SK-N-SH (cell line): ENCODE data around the gene GABARAPL2. TPM values are rescaled to one million over a fixed set of nuclear protein-coding genes. Genes with fewer than 3 reads are reported as not detected.

ENCODE experiments used
- CTCF ChIA-PET: fragments of 300-600, 350-600 bp; formaldehyde crosslinking; extraction: SDS; loops from one replicate; lab custom pipeline; 2021; lab: Yijun Ruan, JAX
- POLR2A ChIA-PET: fragments of 350-600 bp; sonication (Branson Sonifier 250); formaldehyde crosslinking; extraction: SDS; loops from one replicate; lab custom pipeline; 2020; ENCODE audit warnings: antibody characterized with exemption, inconsistent platforms; lab: Yijun Ruan, JAX
- DNase-seq: peaks from one replicate; pipeline ENCODE4 v3.0.0; 2012
- H2AFZ ChIP-seq: fragments of 200-600 bp; sonication (generic); 2 replicates; pipeline ENCODE4 v1.8.1; 2016; ENCODE audit warnings: antibody characterized with exemption, mild to moderate bottlenecking, low read depth
- H3F3A ChIP-seq: fragments of 200-600 bp; sonication (generic); replicated peaks from 2 replicates; pipeline ENCODE3; 2016; ENCODE audit warnings: antibody characterized with exemption, mild to moderate bottlenecking; ENCODE audit not compliant: insufficient read depth
- H3K27ac ChIP-seq, 2 experiments: fragments of 200-500 bp in 1 of 2; fragments of 200-600 bp in 1 of 2; sonication (Bioruptor generic) in 1 of 2; sonication (generic), shearing (Covaris generic) in 1 of 2; 2 replicates each; pipeline versions ENCODE4 v1.5.1 to v1.6.1; 2014 to 2016; ENCODE audit warnings: low read depth in 2 of 2, inconsistent platforms in 1 of 2, low read length in 1 of 2, mild to moderate bottlenecking in 1 of 2, mixed read lengths in 1 of 2
- H3K27me3 ChIP-seq: fragments of 200-600 bp; sonication (generic), shearing (Covaris generic); 2 replicates; pipeline ENCODE4 v1.6.1; 2016; ENCODE audit warnings: mixed run types; ENCODE audit not compliant: insufficient read depth
- H3K36me3 ChIP-seq, 2 experiments: fragments of 200-500 bp in 1 of 2; fragments of 200-600 bp in 1 of 2; sonication (Bioruptor generic) in 1 of 2; sonication (generic) in 1 of 2; replicated peaks in 1 of 2; 2 replicates each; pipeline versions ENCODE3 to v1.5.1; 2014 to 2016; ENCODE audit warnings: low read length in 1 of 2, mild to moderate bottlenecking in 1 of 2; ENCODE audit not compliant: insufficient read depth in 2 of 2, control insufficient read depth in 1 of 2
- H3K4me1 ChIP-seq, 2 experiments: fragments of 200-500 bp in 1 of 2; fragments of 200-600 bp in 1 of 2; sonication (Bioruptor generic) in 1 of 2; sonication (generic), shearing (Covaris generic) in 1 of 2; 2 replicates each; pipeline versions ENCODE4 v1.5.1 to v1.6.1; 2014 to 2016; ENCODE audit warnings: low read depth in 1 of 2, low read length in 1 of 2, mixed run types in 1 of 2; ENCODE audit not compliant: insufficient read depth in 2 of 2, control insufficient read depth in 1 of 2
- H3K4me2 ChIP-seq: fragments of 200-600 bp; sonication (generic), shearing (Covaris generic); 2 replicates; pipeline ENCODE4 v1.6.1; 2017; ENCODE audit warnings: mixed run types
- H3K4me3 ChIP-seq, 2 experiments: fragments of 200-500 bp in 1 of 2; fragments of 200-600 bp in 1 of 2; sonication (Bioruptor generic) in 1 of 2; sonication (generic), shearing (Covaris generic) in 1 of 2; 2 replicates each; pipeline versions ENCODE4 v1.5.1 to v1.8.1; 2014 to 2016; ENCODE audit warnings: low read depth in 2 of 2, inconsistent platforms in 1 of 2, low read length in 1 of 2, mild to moderate bottlenecking in 1 of 2, mixed read lengths in 1 of 2, moderate library complexity in 1 of 2
- H3K79me2 ChIP-seq: fragments of 200-600 bp; sonication (generic); 2 replicates; pipeline ENCODE4 v1.8.1; 2017; ENCODE audit warnings: mild to moderate bottlenecking; ENCODE audit not compliant: insufficient read depth
- H3K9ac ChIP-seq: fragments of 200-600 bp; sonication (generic); 2 replicates; pipeline ENCODE4 v1.6.1; 2017; ENCODE audit warnings: mixed run types
- H3K9me2 ChIP-seq: fragments of 200-600 bp; sonication (generic); 2 replicates; pipeline ENCODE4 v1.6.1; 2017; ENCODE audit warnings: mixed run types
- H3K9me3 ChIP-seq: fragments of 200-600 bp; sonication (generic); 2 replicates; pipeline ENCODE4 v1.6.1; 2017; ENCODE audit warnings: mixed run types, mild to moderate bottlenecking, moderate library complexity
- H4K20me1 ChIP-seq: fragments of 200-600 bp; sonication (generic); 2 replicates; pipeline ENCODE4 v1.6.1; 2017; ENCODE audit warnings: mild to moderate bottlenecking, mixed run types; ENCODE audit not compliant: insufficient read depth
- CHD2 ChIP-seq: fragments of 150-350 bp; IDR thresholded peaks from 2 replicates; pipeline ENCODE4 v1.6.1; 2018; ENCODE audit warnings: low read length; ENCODE audit not compliant: partially characterized antibody
- ELF1 ChIP-seq: IDR thresholded peaks from 2 replicates; pipeline ENCODE4 v1.4.0; 2012
- EP300 ChIP-seq, 2 experiments: IDR thresholded peaks; 2 replicates each; pipeline versions ENCODE4 v1.4.0 to v1.6.1; 2012; ENCODE audit warnings: borderline replicate concordance in 1 of 2, low read depth in 1 of 2, low read length in 1 of 2
- JUND ChIP-seq: IDR thresholded peaks from 2 replicates; pipeline ENCODE4 v1.4.0; 2012
- MAX ChIP-seq: IDR thresholded peaks from 2 replicates; pipeline ENCODE4 v1.4.0; 2012; ENCODE audit warnings: low read depth
- NRF1 ChIP-seq: IDR thresholded peaks from 2 replicates; pipeline ENCODE4 v1.6.1; 2012; ENCODE audit warnings: low read depth, mild to moderate bottlenecking, low read length
- POLR2AphosphoS5 ChIP-seq: IDR thresholded peaks from 2 replicates; pipeline ENCODE4 v1.6.1; 2012; ENCODE audit warnings: low read depth, low read length
- RAD21 ChIP-seq: IDR thresholded peaks from 2 replicates; pipeline ENCODE4 v1.6.1; 2012; ENCODE audit warnings: mild to moderate bottlenecking, low read length
- RCOR1 ChIP-seq: fragments of 150-350 bp; IDR thresholded peaks from 2 replicates; pipeline ENCODE4 v1.6.1; 2017; ENCODE audit warnings: antibody characterized with exemption, low read length
- RFX5 ChIP-seq: IDR thresholded peaks from 2 replicates; pipeline ENCODE4 v1.6.1; 2012; ENCODE audit warnings: mild to moderate bottlenecking, improper control_type of control experiment, low read length
- SIN3A ChIP-seq: IDR thresholded peaks from 2 replicates; pipeline ENCODE4 v1.6.1; 2012; ENCODE audit warnings: low read depth, mild to moderate bottlenecking, low read length, moderate library complexity, borderline replicate concordance
- SMC3 ChIP-seq: IDR thresholded peaks from 2 replicates; pipeline ENCODE4 v1.6.1; 2012; ENCODE audit warnings: low read depth, low read length, improper control_type of control experiment
- TCF12 ChIP-seq: IDR thresholded peaks from 2 replicates; pipeline ENCODE4 v1.4.0; 2012
- TEAD4 ChIP-seq: IDR thresholded peaks from 2 replicates; pipeline ENCODE4 v1.4.0; 2012; ENCODE audit warnings: mild to moderate bottlenecking, borderline replicate concordance; ENCODE audit not compliant: insufficient read depth
- USF1 ChIP-seq: IDR thresholded peaks from 2 replicates; pipeline ENCODE4 v1.4.0; 2012; ENCODE audit warnings: low read depth, borderline replicate concordance
- WGBS: methylation state at CpG from one replicate; pipeline ENCODE4 v1.1.6; 2017; ENCODE audit warnings: low lambda C conversion rate; 5-methylcytosine and 5-hydroxymethylcytosine counted together
- polyA plus RNA-seq, 3 experiments: library from polyadenylated mRNA; depleted of rRNA; stranded (reverse); fragments of >200 nt; gene quantifications; 2 replicates each; pipeline ENCODE4 v1.2.3, GENCODE V29; 2012
- TF ChIP-seq, protein P1 (sequence below): fragments of 200-600 bp; sonication (generic); IDR thresholded peaks from 2 replicates; pipeline ENCODE4 v1.6.1; 2017; ENCODE audit warnings: antibody characterized with exemption, mild to moderate bottlenecking, moderate library complexity
- TF ChIP-seq, protein P2 (sequence below): fragments of 150-350 bp; IDR thresholded peaks from 2 replicates; pipeline ENCODE4 v1.6.1; 2016; ENCODE audit warnings: mild to moderate bottlenecking, low read depth, low read length
- TF ChIP-seq, protein P3 (sequence below): IDR thresholded peaks from 2 replicates; pipeline ENCODE4 v1.6.1; 2012; ENCODE audit warnings: mild to moderate bottlenecking, low read depth, low read length, moderate library complexity

GABARAPL2 gene
- polyA plus RNA-seq, 1 of the 3 experiments (the other 2 are of a cell fraction): 135 TPM

DNA sequence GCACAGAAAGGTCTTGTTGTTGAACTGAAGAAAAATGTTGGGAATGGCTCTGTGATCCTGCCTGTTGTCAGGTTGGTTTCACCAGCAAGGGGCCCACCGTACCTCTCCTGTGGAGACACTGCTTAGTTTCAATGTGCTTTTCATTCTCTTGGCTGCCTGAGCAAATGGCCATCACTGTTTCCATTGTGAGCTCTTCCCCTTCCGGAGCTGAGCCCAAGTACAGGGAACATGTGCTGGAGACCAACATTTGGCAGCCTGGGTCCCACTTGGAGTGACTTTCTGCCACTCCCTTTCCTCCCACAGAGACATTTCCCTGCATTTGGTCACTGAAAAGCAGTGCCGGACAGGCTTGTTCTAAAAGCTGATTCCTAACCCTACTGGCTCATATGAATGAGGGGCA is 23.1 kb downstream of the GABARAPL2 start:
- TF ChIP-seq, protein P1, sequence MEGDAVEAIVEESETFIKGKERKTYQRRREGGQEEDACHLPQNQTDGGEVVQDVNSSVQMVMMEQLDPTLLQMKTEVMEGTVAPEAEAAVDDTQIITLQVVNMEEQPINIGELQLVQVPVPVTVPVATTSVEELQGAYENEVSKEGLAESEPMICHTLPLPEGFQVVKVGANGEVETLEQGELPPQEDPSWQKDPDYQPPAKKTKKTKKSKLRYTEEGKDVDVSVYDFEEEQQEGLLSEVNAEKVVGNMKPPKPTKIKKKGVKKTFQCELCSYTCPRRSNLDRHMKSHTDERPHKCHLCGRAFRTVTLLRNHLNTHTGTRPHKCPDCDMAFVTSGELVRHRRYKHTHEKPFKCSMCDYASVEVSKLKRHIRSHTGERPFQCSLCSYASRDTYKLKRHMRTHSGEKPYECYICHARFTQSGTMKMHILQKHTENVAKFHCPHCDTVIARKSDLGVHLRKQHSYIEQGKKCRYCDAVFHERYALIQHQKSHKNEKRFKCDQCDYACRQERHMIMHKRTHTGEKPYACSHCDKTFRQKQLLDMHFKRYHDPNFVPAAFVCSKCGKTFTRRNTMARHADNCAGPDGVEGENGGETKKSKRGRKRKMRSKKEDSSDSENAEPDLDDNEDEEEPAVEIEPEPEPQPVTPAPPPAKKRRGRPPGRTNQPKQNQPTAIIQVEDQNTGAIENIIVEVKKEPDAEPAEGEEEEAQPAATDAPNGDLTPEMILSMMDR: no peak
- TF ChIP-seq EP300 (IDR thresholded peaks at IDR 0.05; ENCODE audit: borderline replicate concordance in 1 of 2, low read depth in 1 of 2, low read length in 1 of 2) (no peak), TEAD4 (no peak), USF1 (no peak), ELF1 (no peak), MAX (no peak), RAD21 (no peak), RFX5 (no peak), SMC3 (no peak), TCF12 (no peak), RCOR1 (no peak), CHD2 (no peak), POLR2AphosphoS5 (no peak), NRF1 (no peak), JUND (no peak), SIN3A (no peak)
- TF ChIP-seq, protein P2, sequence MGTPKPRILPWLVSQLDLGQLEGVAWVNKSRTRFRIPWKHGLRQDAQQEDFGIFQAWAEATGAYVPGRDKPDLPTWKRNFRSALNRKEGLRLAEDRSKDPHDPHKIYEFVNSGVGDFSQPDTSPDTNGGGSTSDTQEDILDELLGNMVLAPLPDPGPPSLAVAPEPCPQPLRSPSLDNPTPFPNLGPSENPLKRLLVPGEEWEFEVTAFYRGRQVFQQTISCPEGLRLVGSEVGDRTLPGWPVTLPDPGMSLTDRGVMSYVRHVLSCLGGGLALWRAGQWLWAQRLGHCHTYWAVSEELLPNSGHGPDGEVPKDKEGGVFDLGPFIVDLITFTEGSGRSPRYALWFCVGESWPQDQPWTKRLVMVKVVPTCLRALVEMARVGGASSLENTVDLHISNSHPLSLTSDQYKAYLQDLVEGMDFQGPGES: no peak
- TF ChIP-seq, protein P3, sequence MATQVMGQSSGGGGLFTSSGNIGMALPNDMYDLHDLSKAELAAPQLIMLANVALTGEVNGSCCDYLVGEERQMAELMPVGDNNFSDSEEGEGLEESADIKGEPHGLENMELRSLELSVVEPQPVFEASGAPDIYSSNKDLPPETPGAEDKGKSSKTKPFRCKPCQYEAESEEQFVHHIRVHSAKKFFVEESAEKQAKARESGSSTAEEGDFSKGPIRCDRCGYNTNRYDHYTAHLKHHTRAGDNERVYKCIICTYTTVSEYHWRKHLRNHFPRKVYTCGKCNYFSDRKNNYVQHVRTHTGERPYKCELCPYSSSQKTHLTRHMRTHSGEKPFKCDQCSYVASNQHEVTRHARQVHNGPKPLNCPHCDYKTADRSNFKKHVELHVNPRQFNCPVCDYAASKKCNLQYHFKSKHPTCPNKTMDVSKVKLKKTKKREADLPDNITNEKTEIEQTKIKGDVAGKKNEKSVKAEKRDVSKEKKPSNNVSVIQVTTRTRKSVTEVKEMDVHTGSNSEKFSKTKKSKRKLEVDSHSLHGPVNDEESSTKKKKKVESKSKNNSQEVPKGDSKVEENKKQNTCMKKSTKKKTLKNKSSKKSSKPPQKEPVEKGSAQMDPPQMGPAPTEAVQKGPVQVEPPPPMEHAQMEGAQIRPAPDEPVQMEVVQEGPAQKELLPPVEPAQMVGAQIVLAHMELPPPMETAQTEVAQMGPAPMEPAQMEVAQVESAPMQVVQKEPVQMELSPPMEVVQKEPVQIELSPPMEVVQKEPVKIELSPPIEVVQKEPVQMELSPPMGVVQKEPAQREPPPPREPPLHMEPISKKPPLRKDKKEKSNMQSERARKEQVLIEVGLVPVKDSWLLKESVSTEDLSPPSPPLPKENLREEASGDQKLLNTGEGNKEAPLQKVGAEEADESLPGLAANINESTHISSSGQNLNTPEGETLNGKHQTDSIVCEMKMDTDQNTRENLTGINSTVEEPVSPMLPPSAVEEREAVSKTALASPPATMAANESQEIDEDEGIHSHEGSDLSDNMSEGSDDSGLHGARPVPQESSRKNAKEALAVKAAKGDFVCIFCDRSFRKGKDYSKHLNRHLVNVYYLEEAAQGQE: no peak
- H3K9ac ChIP-seq: no peak overlapping the region
- no peak overlapping the region for H3K4me3 ChIP-seq
- 100% methylated on average over 3 of the region's 3 CpGs for WGBS
- no peak overlapping the region for H3K27ac ChIP-seq
- CTCF ChIA-PET: no interaction called here
- no peak for DNase-seq
- H3K9me3 ChIP-seq: no peaks in the 10 kb centered on the region
- peaks cover 2 to 4% of the 10 kb centered on the region in 2 experiments for H3K36me3 ChIP-seq
- no peaks in the 10 kb centered on the region for H4K20me1 ChIP-seq
- H2AFZ ChIP-seq: no peak overlapping the region
- peaks cover 16 to 19% of the 10 kb centered on the region in 2 experiments for H3K4me1 ChIP-seq
- H3K4me2 ChIP-seq: no peak overlapping the region
- H3F3A ChIP-seq: peaks cover 5% of the 10 kb centered on the region
- H3K9me2 ChIP-seq: no peaks in the 10 kb centered on the region
- POLR2A ChIA-PET: no interaction called here
- H3K79me2 ChIP-seq: no peaks in the 10 kb centered on the region
- no peaks in the 10 kb centered on the region for H3K27me3 ChIP-seq
